Subcutaneous adipose tissue (tissue), 4 donors: ENCODE results near the gene TIMP2. TPM values are rescaled to one million over a fixed set of nuclear protein-coding genes. Genes with fewer than 3 reads are reported as not detected.

Source experiments
- CTCF ChIP-seq: fragments of 450-650 bp; IDR thresholded peaks from one replicate; pipeline ENCODE4 v1.5.1; 2016; ENCODE audit warnings: low read depth, mild to moderate bottlenecking, control low read depth, antibody characterized with exemption, moderate library complexity
- total RNA-seq, 4 donors: library from RNA; depleted of rRNA; stranded (reverse); fragments of >200 nt; gene quantifications; one replicate each; pipeline ENCODE4 v1.1.0, GENCODE V29; 2016

The TIMP2 gene
- total RNA-seq, 4 donors from 2014 or later: 123 to 267 (median 233) TPM

GRCh38 chr17:78900816-78901215 is 24.4 kb downstream of the TIMP2 start:
- TF ChIP-seq CTCF: no peak

- TF ChIP-seq CTCF: no peak
Measured at GRCh38 chr17:78899361-78900260, 25.6 kb downstream of the TIMP2 start.

- no peak for TF ChIP-seq CTCF
Measured at GRCh38 chr17:78898947-78899346, 26.2 kb downstream of the TIMP2 start.

GRCh38 chr17:78898075-78898836 is 26.9 kb downstream of the TIMP2 start:
- no peak for TF ChIP-seq CTCF

GRCh38 chr17:78897664-78898047 is 27.5 kb downstream of the TIMP2 start:
- TF ChIP-seq CTCF: no peak

- TF ChIP-seq CTCF: no peak
Measured at GRCh38 chr17:78896834-78897663, 28.1 kb downstream of the TIMP2 start.
